ENCODE results near the gene AKAP12. TPM values are rescaled to one million over a fixed set of nuclear protein-coding genes. Genes with fewer than 3 reads are reported as not detected.

Gene AKAP12
- total RNA-seq, 1 donor from 2014 or later: 3.4 TPM

- DNase-seq (ENCODE audit: low spot score) (no peak), ATAC-seq (no peak)
Observed at GRCh38 chr6:151276112-151276740, 36.5 kb downstream of the AKAP12 start.

GRCh38 chr6:151279891-151280290 is 40.1 kb downstream of the AKAP12 start:
- DNase-seq (ENCODE audit: low spot score): no peak
- no peak for ATAC-seq

GRCh38 chr6:151280859-151281258 is 41.1 kb downstream of the AKAP12 start:
- DNase-seq (ENCODE audit: low spot score) (no peak), ATAC-seq (no peak)

GRCh38 chr6:151284012-151284411 is 44.2 kb downstream of the AKAP12 start:
- DNase-seq (ENCODE audit: low spot score): no peak
- ATAC-seq: no peak

GRCh38 chr6:151284548-151285017 is 44.8 kb downstream of the AKAP12 start:
- no peak for ATAC-seq
- no peak for DNase-seq (ENCODE audit: low spot score)

- DNase-seq (ENCODE audit: low spot score) (no peak), ATAC-seq (peak; percentile 41)
Observed at GRCh38 chr6:151285122-151285521, 45.4 kb downstream of the AKAP12 start.

- ATAC-seq: no peak
- no peak for DNase-seq (ENCODE audit: low spot score)
Observed at GRCh38 chr6:151286214-151286613, 46.4 kb downstream of the AKAP12 start.

GRCh38 chr6:151288712-151289398 is 49.1 kb downstream of the AKAP12 start:
- DNase-seq (ENCODE audit: low spot score) (no peak), ATAC-seq (no peak)

GRCh38 chr6:151289399-151290007 is 49.7 kb downstream of the AKAP12 start:
- DNase-seq (ENCODE audit: low spot score) (no peak), ATAC-seq (no peak)

GRCh38 chr6:151290877-151291721 is 51.3 kb downstream of the AKAP12 start:
- no peak for DNase-seq (ENCODE audit: low spot score)

GRCh38 chr6:151291722-151292059 is 51.9 kb downstream of the AKAP12 start:
- DNase-seq (ENCODE audit: low spot score): no peak

More at GRCh38 chr6:151290877-151291721, 51.3 kb downstream of the AKAP12 start:
- ATAC-seq: no peak

GRCh38 chr6:151292974-151293687 is 53.4 kb downstream of the AKAP12 start:
- no peak for ATAC-seq
- DNase-seq (ENCODE audit: low spot score): no peak

More at GRCh38 chr6:151291722-151292059, 51.9 kb downstream of the AKAP12 start:
- no peak for ATAC-seq

- DNase-seq (ENCODE audit: low spot score) (no peak), ATAC-seq (no peak)
Observed at GRCh38 chr6:151293688-151294016, 53.9 kb downstream of the AKAP12 start.

GRCh38 chr6:151294561-151295101 is 54.9 kb downstream of the AKAP12 start:
- no peak for DNase-seq (ENCODE audit: low spot score)
- ATAC-seq: no peak

GRCh38 chr6:151297886-151298285 is 58.1 kb downstream of the AKAP12 start:
- DNase-seq (ENCODE audit: low spot score) (no peak), ATAC-seq (no peak)

- no peak for DNase-seq (ENCODE audit: low spot score)
- no peak for ATAC-seq
Observed at GRCh38 chr6:151299011-151299410, 59.2 kb downstream of the AKAP12 start.

- no peak for DNase-seq (ENCODE audit: low spot score)
- ATAC-seq: no peak
Observed at GRCh38 chr6:151300267-151300991, 60.7 kb downstream of the AKAP12 start.

GRCh38 chr6:151301547-151301946 is 61.8 kb downstream of the AKAP12 start:
- no peak for DNase-seq (ENCODE audit: low spot score)

GRCh38 chr6:151303231-151303630 is 63.5 kb downstream of the AKAP12 start:
- ATAC-seq: no peak
- DNase-seq (ENCODE audit: low spot score): no peak

More at GRCh38 chr6:151301547-151301946, 61.8 kb downstream of the AKAP12 start:
- ATAC-seq: no peak
